T-cell (primary cell): ENCODE results near the gene CDK5RAP3. TPM values are rescaled to one million over a fixed set of nuclear protein-coding genes. Genes with fewer than 3 reads are reported as not detected.
A peak's percentile ranks its signal among the peaks of the same experiment; 100 is the strongest.

Experiments used
- ATAC-seq, 4 experiments: fragments of 200-7000 bp in 3 of 4; fragments of 150-1000 bp in 1 of 4; cut with Tn5 transposase; replicated peaks in 1 of 4; 1 replicate in 3 of 4; 2 replicates in 1 of 4; pipeline ENCODE4 v1.10.0; 2021; ENCODE audit warnings: moderate library complexity in 3 of 4, mild to moderate bottlenecking in 2 of 4, moderate number of reproducible peaks in 1 of 4
- CTCF ChIA-PET, 2 donors: fragments of 300-600 bp; sonication (Branson Sonifier 250); formaldehyde crosslinking; loops; one replicate each; lab custom pipeline; 2022; ENCODE audit warnings: antibody characterized with exemption in 2 of 2; lab: Charles Lee
- POLR2A ChIA-PET, 2 donors: fragments of 300-600 bp; sonication (Branson Sonifier 250); formaldehyde crosslinking; loops; one replicate each; lab custom pipeline; 2022; ENCODE audit warnings: antibody characterized with exemption in 2 of 2; lab: Charles Lee
- DNase-seq, 35 experiments: peaks; one replicate each; pipeline versions ENCODE4 v3.0.0 to v3.0.0-alpha.2; 2013 to 2023
- H3K27ac ChIP-seq: one replicate; pipeline ENCODE4 v1.5.1; 2013; ENCODE audit warnings: low read length
- H3K27me3 ChIP-seq, 2 experiments: replicated peaks in 1 of 2; 1 replicate in 1 of 2; 2 replicates in 1 of 2; pipeline versions ENCODE4 v1.6.1 to v1.7.0; 2013; ENCODE audit warnings: low read length in 1 of 2, mixed read lengths in 1 of 2; ENCODE audit not compliant: control insufficient read depth in 2 of 2, insufficient read depth in 2 of 2; ENCODE audit errors: extremely low read depth in 1 of 2
- H3K36me3 ChIP-seq, 2 donors: 1 replicate in 1 of 2; 2 replicates in 1 of 2; pipeline versions ENCODE4 v1.6.1 to v1.7.0; 2013; ENCODE audit warnings: low read length in 1 of 2; ENCODE audit not compliant: control insufficient read depth in 2 of 2, insufficient read depth in 1 of 2; ENCODE audit errors: extremely low read depth in 1 of 2
- H3K4me1 ChIP-seq, 2 experiments: 1 replicate in 1 of 2; 2 replicates in 1 of 2; pipeline versions ENCODE4 v1.6.1 to v1.7.0; 2013; ENCODE audit warnings: low read length in 2 of 2, mixed read lengths in 1 of 2; ENCODE audit not compliant: insufficient read depth in 2 of 2, control insufficient read depth in 1 of 2; ENCODE audit errors: extremely low read depth in 1 of 2
- H3K4me3 ChIP-seq, 2 donors: 1 replicate in 1 of 2; 2 replicates in 1 of 2; pipeline versions ENCODE4 v1.5.1 to v1.7.0; 2013; ENCODE audit warnings: mild to moderate bottlenecking in 2 of 2, low read length in 1 of 2, moderate library complexity in 1 of 2; ENCODE audit not compliant: control insufficient read depth in 1 of 2; ENCODE audit errors: extremely low read depth in 1 of 2
- H3K9me3 ChIP-seq: 2 replicates; pipeline ENCODE4 v1.7.0; 2013
- H3K27ac Mint-ChIP-seq, 2 donors: one replicate each; pipeline ENCODE4 v1.8.0; 2020 to 2021; ENCODE audit warnings: mild to moderate bottlenecking in 2 of 2, mixed read lengths in 2 of 2
- H3K27me3 Mint-ChIP-seq, 2 donors: one replicate each; pipeline ENCODE4 v1.8.0; 2021 to 2022; ENCODE audit warnings: mixed read lengths in 2 of 2
- H3K36me3 Mint-ChIP-seq: one replicate; pipeline ENCODE4 v1.8.0; 2021; ENCODE audit warnings: mixed read lengths
- H3K4me1 Mint-ChIP-seq, 3 donors: one replicate each; pipeline ENCODE4 v1.8.0; 2020 to 2022; ENCODE audit warnings: mixed read lengths in 3 of 3, mild to moderate bottlenecking in 1 of 3
- H3K4me3 Mint-ChIP-seq, 3 donors: one replicate each; pipeline ENCODE4 v1.8.0; 2020 to 2022; ENCODE audit warnings: mild to moderate bottlenecking in 3 of 3, mixed read lengths in 3 of 3, moderate library complexity in 3 of 3
- H3K9me3 Mint-ChIP-seq, 3 donors: one replicate each; pipeline ENCODE4 v1.8.0; 2020 to 2022; ENCODE audit warnings: mixed read lengths in 3 of 3
- WGBS: methylation state at CpG from one replicate; pipeline ENCODE4 v1.1.5; 2013; ENCODE audit warnings: missing lambda C conversion rate; ENCODE audit not compliant: insufficient coverage; 5-methylcytosine and 5-hydroxymethylcytosine counted together
- total RNA-seq, 35 experiments: library from RNA in 6 of 35; stranded (reverse) in 6 of 35; fragments of 120-200 nt in 1 of 35; gene quantifications; one replicate each; pipeline versions ENCODE4 v1.2.1 to v1.2.4 and lab custom pipeline; 2013 to 2026

CDK5RAP3 gene
- total RNA-seq, 5 donors from 2014 or later (not counting 1 experiment from before 2014, with no cell fraction given): 247 to 349 (median 318) TPM

DNA sequence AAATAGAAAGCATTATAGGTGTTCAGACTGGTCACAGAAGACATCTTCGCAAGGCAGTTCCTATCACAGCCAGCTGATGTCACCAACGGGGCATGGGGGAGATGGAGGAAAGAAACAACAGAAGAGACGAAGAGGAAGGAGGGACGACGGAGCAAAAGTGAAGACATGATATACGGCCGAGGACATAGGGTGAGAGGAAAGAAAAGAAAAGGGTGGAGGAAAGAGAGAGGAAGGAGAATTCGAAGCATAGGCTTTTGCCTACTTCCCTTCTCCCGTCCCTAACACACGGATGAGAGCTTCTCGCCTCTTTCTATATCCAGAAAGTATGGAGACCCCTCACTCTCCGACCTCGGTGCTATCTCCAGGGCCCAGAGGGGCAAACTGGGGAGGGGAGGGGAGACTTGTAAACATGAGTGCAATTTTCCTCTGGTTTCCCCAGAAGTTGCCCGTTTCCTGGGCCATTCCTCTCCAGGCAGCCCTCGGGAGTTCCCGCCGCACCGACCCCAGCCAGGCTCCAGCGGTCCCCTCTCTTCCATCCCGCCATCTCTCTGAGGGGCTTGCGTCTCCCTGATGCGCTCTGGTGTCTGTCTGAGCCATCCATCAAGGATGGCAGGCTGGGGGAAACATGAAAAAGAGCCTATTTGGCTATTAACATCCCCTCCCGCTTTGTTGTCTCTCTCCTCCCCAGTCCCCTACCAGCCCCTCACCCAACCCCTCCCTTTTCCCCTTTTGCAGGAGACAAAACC lies 40.7 kb downstream of the CDK5RAP3 start:
- CTCF ChIA-PET: interaction anchor here (0.7 to 1.7 kb wide), 4 partner anchors 35 to 40 kb away, joined by 3 to 4 read pairs (median 4); partner anchors contain the start of genes CDK5RAP3 (in 1 of the 2) and NFE2L1 (in 1 of the 2)
- H3K27ac ChIP-seq: no peak overlapping the region
- Mint-ChIP-seq H3K4me3 (peak overlapping the region; percentile 59 to 78 (median 77)), H3K27ac (no peak overlapping the region), H3K4me1 (peaks cover 12 to 18% (median 16%) of the 10 kb centered on the region in 3 donors), H3K9me3 (no peaks in the 10 kb centered on the region), H3K27me3 (peaks cover 45 to 64% of the 10 kb centered on the region in 2 donors), H3K36me3 (no peaks in the 10 kb centered on the region)
- no peaks in the 10 kb centered on the region for H3K36me3 ChIP-seq
- peak overlapping the region; percentile 21 to 62 for H3K4me3 ChIP-seq
- POLR2A ChIA-PET: interaction anchor here in 1 of 2 donors (0.6 kb wide), 1 partner anchor 530 kb away, joined by 3 read pairs; no protein-coding TSS in a partner anchor
- H3K9me3 ChIP-seq: no peaks in the 10 kb centered on the region
- H3K27me3 ChIP-seq: peaks cover 0 to 64% of the 10 kb centered on the region in 2 experiments
- DNase-seq (peak in 20 of 35 experiments; percentile 6 to 62 (median 30)), ATAC-seq (peak; percentile 58 to 74 (median 70))
- 6% methylated on average over 8 of the region's 23 CpGs for WGBS
- peaks cover 6 to 14% of the 10 kb centered on the region in 2 experiments for H3K4me1 ChIP-seq

- DNase-seq: peak; percentile 18 to 84 (median 52)
- ATAC-seq: peak; percentile 80 to 92 (median 87)
- Mint-ChIP-seq H3K4me1 (peaks cover 12 to 18% (median 16%) of the 10 kb centered on the region in 3 donors), H3K36me3 (no peaks in the 10 kb centered on the region), H3K27me3 (peaks cover 42 to 60% of the 10 kb centered on the region in 2 donors), H3K27ac (no peak overlapping the region), H3K9me3 (no peaks in the 10 kb centered on the region), H3K4me3 (peak overlapping the region; percentile 59 to 78 (median 77))
- H3K27me3 ChIP-seq: peaks cover 0 to 64% of the 10 kb centered on the region in 2 experiments
- WGBS: 2% methylated on average over 21 of the region's 34 CpGs
- ChIA-PET POLR2A (interaction anchor here in 1 of 2 donors (0.6 kb wide), 1 partner anchor 529 kb away, joined by 3 read pairs; no protein-coding TSS in a partner anchor), CTCF (interaction anchor here in 1 of 2 donors (0.5 to 1.7 kb wide), 4 partner anchors 35 to 55 kb away, joined by 3 to 4 read pairs (median 4); partner anchors contain the start of genes CDK5RAP3 and NFE2L1)
- no peaks in the 10 kb centered on the region for H3K36me3 ChIP-seq
- H3K27ac ChIP-seq: no peak overlapping the region
- peaks cover 6 to 14% of the 10 kb centered on the region in 2 experiments for H3K4me1 ChIP-seq
- no peaks in the 10 kb centered on the region for H3K9me3 ChIP-seq
- H3K4me3 ChIP-seq: peak overlapping the region; percentile 21 to 62
Observed at GRCh38 chr17:48012151-48012520, 41.2 kb downstream of the CDK5RAP3 start.

GRCh38 chr17:48012654-48013053 lies 41.7 kb downstream of the CDK5RAP3 start:
- no CpG with 5 or more reads among the region's 5 CpGs for WGBS
- POLR2A ChIA-PET: no interaction called here
- no peak overlapping the region for H3K27ac ChIP-seq
- Mint-ChIP-seq H3K36me3 (no peaks in the 10 kb centered on the region), H3K9me3 (no peaks in the 10 kb centered on the region), H3K4me3 (peak overlapping the region; percentile 59 to 77 (median 59)), H3K27me3 (peaks cover 38 to 55% of the 10 kb centered on the region in 2 donors), H3K27ac (no peak overlapping the region), H3K4me1 (peaks cover 15 to 19% (median 18%) of the 10 kb centered on the region in 3 donors)
- DNase-seq: no peak
- H3K27me3 ChIP-seq: peaks cover 0 to 60% of the 10 kb centered on the region in 2 experiments
- CTCF ChIA-PET: interaction anchor here (0.5 to 1.7 kb wide), 5 partner anchors 34 to 104 kb away, joined by 3 to 6 read pairs (median 4); partner anchors contain the start of genes CDK5RAP3 (in 1 of the 2) and NFE2L1 (in 1 of the 2)
- H3K4me1 ChIP-seq: peaks cover 6 to 15% of the 10 kb centered on the region in 2 experiments
- ATAC-seq: peak in 1 of 4 experiments; percentile 11
- H3K4me3 ChIP-seq: no peak overlapping the region
- no peaks in the 10 kb centered on the region for H3K36me3 ChIP-seq
- no peaks in the 10 kb centered on the region for H3K9me3 ChIP-seq

GRCh38 chr17:48013876-48014594 lies 43.1 kb downstream of the CDK5RAP3 start:
- no peaks in the 10 kb centered on the region for H3K9me3 ChIP-seq
- WGBS: 90% methylated on average over 4 of the region's 6 CpGs
- H3K9me3 Mint-ChIP-seq: no peaks in the 10 kb centered on the region
- ChIA-PET POLR2A (no interaction called here), CTCF (interaction anchor here in 1 of 2 donors (1.0 kb wide), 1 partner anchor 43 kb away, joined by 3 read pairs; the partner anchor contains the start of gene CDK5RAP3)
- H3K27ac Mint-ChIP-seq: no peak overlapping the region
- no peaks in the 10 kb centered on the region for H3K36me3 Mint-ChIP-seq
- H3K4me3 Mint-ChIP-seq: no peak overlapping the region
- peaks cover 16 to 21% (median 18%) of the 10 kb centered on the region in 3 donors for H3K4me1 Mint-ChIP-seq
- H3K27me3 ChIP-seq: peaks cover 0 to 61% of the 10 kb centered on the region in 2 experiments
- peaks cover 6 to 16% of the 10 kb centered on the region in 2 experiments for H3K4me1 ChIP-seq
- no peak overlapping the region for H3K27ac ChIP-seq
- DNase-seq (no peak), ATAC-seq (no peak)
- no peak overlapping the region for H3K4me3 ChIP-seq
- peaks cover 34 to 48% of the 10 kb centered on the region in 2 donors for H3K27me3 Mint-ChIP-seq
- no peaks in the 10 kb centered on the region for H3K36me3 ChIP-seq

DNA sequence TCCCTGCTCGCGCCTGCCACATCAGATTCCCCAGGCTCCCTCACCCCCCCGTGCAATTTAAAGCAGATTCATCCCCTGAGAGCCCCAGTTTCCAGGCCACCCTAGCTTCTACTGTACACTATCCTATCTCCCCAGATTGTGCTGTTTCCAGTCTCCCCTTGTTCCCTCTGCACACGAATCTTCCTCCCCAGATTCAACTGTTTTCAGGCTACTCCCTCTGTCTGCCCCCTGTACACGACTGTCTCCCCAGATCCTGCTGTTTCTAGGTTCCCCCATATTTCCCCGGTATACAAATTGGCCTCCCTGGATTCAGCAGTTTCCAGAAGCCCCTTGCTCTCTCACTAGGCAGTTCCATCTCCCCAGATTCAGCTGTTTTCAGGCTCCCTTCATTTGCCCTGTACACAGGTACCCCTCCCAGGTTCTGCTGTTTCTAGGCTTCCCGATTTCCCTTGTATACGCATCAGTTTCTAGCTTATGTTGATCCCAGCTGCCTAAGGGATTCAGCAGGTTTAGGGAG lies 43.7 kb downstream of the CDK5RAP3 start:
- whole genome bisulfite sequencing: 65% methylated on average over 6 of the region's 8 CpGs
- Histone ChIP-seq H3K4me3 (no peak overlapping the region), H3K27me3 (peaks cover 0 to 57% of the 10 kb centered on the region in 2 experiments), H3K36me3 (no peaks in the 10 kb centered on the region), H3K9me3 (no peaks in the 10 kb centered on the region), H3K27ac (no peak overlapping the region), H3K4me1 (peaks cover 6 to 16% of the 10 kb centered on the region in 2 experiments)
- DNase-seq: no peak
- peak overlapping the region in 1 of 3 donors; percentile 6 for H3K4me3 Mint-ChIP-seq
- ATAC-seq: no peak
- peaks cover 16 to 21% (median 18%) of the 10 kb centered on the region in 3 donors for H3K4me1 Mint-ChIP-seq
- ChIA-PET POLR2A (no interaction called here), CTCF (no interaction called here)
- peaks cover 34 to 45% of the 10 kb centered on the region in 2 donors for H3K27me3 Mint-ChIP-seq
- no peaks in the 10 kb centered on the region for H3K36me3 Mint-ChIP-seq
- H3K9me3 Mint-ChIP-seq: no peaks in the 10 kb centered on the region
- no peak overlapping the region for H3K27ac Mint-ChIP-seq
